Measurements from ENCODE around the gene GMIP.

The GMIP gene

GRCh38 chr19:19634516-19635312, 8.7 kb downstream of the GMIP start:
- no peak for FAIRE-seq
- no peak for DNase-seq (ENCODE audit: insufficient read length, low spot score)
- no peak for TF ChIP-seq POLR2A (IDR thresholded peaks at IDR 0.05; ENCODE audit: low read depth, low read length)

GRCh38 chr19:19633711-19634515, 9.5 kb downstream of the GMIP start:
- no peak for DNase-seq (ENCODE audit: insufficient read length, low spot score)
- no peak for TF ChIP-seq POLR2A (IDR thresholded peaks at IDR 0.05; ENCODE audit: low read depth, low read length)
- no peak for FAIRE-seq

GRCh38 chr19:19632661-19633060, 10.8 kb downstream of the GMIP start:
- no peak for DNase-seq (ENCODE audit: insufficient read length, low spot score)
- FAIRE-seq: no peak
- no peak for TF ChIP-seq POLR2A (IDR thresholded peaks at IDR 0.05; ENCODE audit: low read depth, low read length)

- DNase-seq (ENCODE audit: insufficient read length, low spot score) (no peak), FAIRE-seq (no peak)
- no peak for TF ChIP-seq POLR2A (IDR thresholded peaks at IDR 0.05; ENCODE audit: low read depth, low read length)
Measured at GRCh38 chr19:19631346-19631745, 12.1 kb downstream of the GMIP start.

- no peak for TF ChIP-seq POLR2A (IDR thresholded peaks at IDR 0.05; ENCODE audit: low read depth, low read length)
- DNase-seq (ENCODE audit: insufficient read length, low spot score) (no peak), FAIRE-seq (no peak)
Measured at GRCh38 chr19:19630426-19630825, 13.0 kb downstream of the GMIP start.

- TF ChIP-seq POLR2A (IDR thresholded peaks at IDR 0.05; ENCODE audit: low read depth, low read length): no peak
- no peak for FAIRE-seq
- DNase-seq (ENCODE audit: insufficient read length, low spot score): no peak
Measured at GRCh38 chr19:19630062-19630414, 13.4 kb downstream of the GMIP start.

- FAIRE-seq (no peak), DNase-seq (ENCODE audit: insufficient read length, low spot score) (no peak)
- no peak for TF ChIP-seq POLR2A (IDR thresholded peaks at IDR 0.05; ENCODE audit: low read depth, low read length)
Measured at GRCh38 chr19:19628501-19629134, 14.8 kb downstream of the GMIP start.

- DNase-seq (ENCODE audit: insufficient read length, low spot score) (no peak), FAIRE-seq (no peak)
- TF ChIP-seq POLR2A (IDR thresholded peaks at IDR 0.05; ENCODE audit: low read depth, low read length): no peak
Measured at GRCh38 chr19:19627621-19628500, 15.6 kb downstream of the GMIP start, which contains the start of gene LPAR2. Gene LPAR2 (minus strand): TSS chr19:19628220. CDS start chr19:19627275, 945 bp downstream.

- FAIRE-seq (no peak), DNase-seq (ENCODE audit: insufficient read length, low spot score) (no peak)
- TF ChIP-seq POLR2A (IDR thresholded peaks at IDR 0.05; ENCODE audit: low read depth, low read length): no peak
Measured at GRCh38 chr19:19626516-19627472, 16.7 kb downstream of the GMIP start.

GRCh38 chr19:19624032-19624570, 19.4 kb downstream of the GMIP start:
- FAIRE-seq (no peak), DNase-seq (ENCODE audit: insufficient read length, low spot score) (no peak)
- no peak for TF ChIP-seq POLR2A (IDR thresholded peaks at IDR 0.05; ENCODE audit: low read depth, low read length)

- no peak for TF ChIP-seq POLR2A (IDR thresholded peaks at IDR 0.05; ENCODE audit: low read depth, low read length)
- FAIRE-seq (no peak), DNase-seq (ENCODE audit: insufficient read length, low spot score) (no peak)
Measured at GRCh38 chr19:19623383-19623782, 20.1 kb downstream of the GMIP start.

GRCh38 chr19:19619849-19620210, 23.6 kb downstream of the GMIP start:
- TF ChIP-seq POLR2A (IDR thresholded peaks at IDR 0.05; ENCODE audit: low read depth, low read length): no peak
- FAIRE-seq (no peak), DNase-seq (ENCODE audit: insufficient read length, low spot score) (no peak)

All from H54 (cell line).